Gastrocnemius medialis (tissue), 4 donors: ENCODE data around the gene CTSH. TPM values are rescaled to one million over a fixed set of nuclear protein-coding genes. Genes with fewer than 3 reads are reported as not detected.
A peak's percentile ranks its signal among the peaks of the same experiment; 100 is the strongest.
"Not testable (repeated sequence)": the region's sequence is repeated elsewhere in the genome, so short reads cannot be mapped to it uniquely, and the experiment has no call there.

Source experiments
- ATAC-seq, 2 donors: fragments of 150-250 bp; one replicate each; pipeline ENCODE4 v1.9.1; 2016
- DNase-seq, 2 donors: peaks; one replicate each; pipeline ENCODE4 v3.0.0-alpha.2; 2019
- H3K27ac ChIP-seq, 4 donors: fragments of 200-600 bp; sonication (generic); 1 replicate in 1 of 4; 2 replicates in 3 of 4; pipeline ENCODE4 v1.5.1; 2016 to 2018; ENCODE audit warnings: mild to moderate bottlenecking in 2 of 4, moderate library complexity in 1 of 4
- H3K27me3 ChIP-seq, 3 donors: fragments of 200-600 bp; sonication (generic) in 2 of 3; 1 replicate in 1 of 3; 2 replicates in 2 of 3; pipeline versions ENCODE4 v1.5.1 to v1.6.0; 2016 to 2019; ENCODE audit warnings: mild to moderate bottlenecking in 1 of 3, moderate library complexity in 1 of 3
- H3K36me3 ChIP-seq, 2 donors: fragments of 200-600 bp; sonication (generic) in 1 of 2; one replicate each; pipeline ENCODE4 v1.5.1; 2017 to 2018
- H3K4me1 ChIP-seq, 2 donors: fragments of 200-600 bp; sonication (generic) in 1 of 2; one replicate each; pipeline ENCODE4 v1.5.1; 2016 to 2017; ENCODE audit warnings: mild to moderate bottlenecking in 2 of 2
- H3K4me3 ChIP-seq, 4 donors: fragments of 200-600 bp; sonication (generic) in 3 of 4; 1 replicate in 1 of 4; 2 replicates in 3 of 4; pipeline ENCODE4 v1.5.1; 2016 to 2019; ENCODE audit warnings: mild to moderate bottlenecking in 2 of 4
- H3K9me3 ChIP-seq, 3 donors: fragments of 200-600 bp; sonication (generic) in 2 of 3; 1 replicate in 1 of 3; 2 replicates in 2 of 3; pipeline ENCODE4 v1.5.1; 2016 to 2019
- CTCF ChIP-seq, 5 experiments: fragments of 450-650 bp in 3 of 5; fragments of 200-600 bp in 2 of 5; sonication (generic) in 2 of 5; IDR thresholded peaks in 4 of 5; conservative IDR thresholded peaks in 1 of 5; 1 replicate in 4 of 5; 2 replicates in 1 of 5; pipeline ENCODE4 v1.5.1; 2016 to 2019; ENCODE audit warnings: antibody characterized with exemption in 5 of 5, mild to moderate bottlenecking in 3 of 5, moderate library complexity in 3 of 5
- POLR2A ChIP-seq, 2 donors: fragments of 450-650 bp; IDR thresholded peaks; one replicate each; pipeline ENCODE4 v1.6.1; 2017; ENCODE audit warnings: antibody characterized with exemption in 2 of 2, mild to moderate bottlenecking in 2 of 2, moderate library complexity in 2 of 2
- in situ Hi-C, 4 donors: fragments of 200-750 bp; cut with MboI; loops; one replicate each; pipeline versions ENCODE4 v1.15.0 to v1.8.0; 2017; ENCODE audit warnings: low sequenced_read_pairs in 4 of 4
- intact Hi-C: fragments of 100-400 bp; cut with DNase I; formaldehyde crosslinking; loops from one replicate; pipeline ENCODE4 v1.15.1; 2023; ENCODE audit warnings: low total_unique reads
- total RNA-seq, 4 donors: library from RNA; depleted of rRNA; stranded (reverse); fragments of >200 nt; gene quantifications; one replicate each; pipeline versions ENCODE4 v1.1.0 to v1.2.3, GENCODE V29; 2016

The CTSH gene
- total RNA-seq, 4 donors from 2014 or later = 27.4 to 42.1 (median 29.4) TPM

GRCh38 chr15:78872155-78872971 is 72.5 kb downstream of the CTSH start, which contains the start of gene MORF4L1:
TSS of gene MORF4L1 (plus strand) at chr15:78872890. CDS start at chr15:78873018, 128 bp downstream.
- H3K27me3 ChIP-seq = no peaks in the 10 kb centered on the region
- H3K4me3 ChIP-seq = peak within 1 kb of the TSS; percentile 84 to 100 (median 96)
- H3K27ac ChIP-seq = peak within 1 kb of the TSS; percentile 94 to 100 (median 99)
- in situ Hi-C loops (no loop called here), intact Hi-C loops (loop anchor here (1.0 to 5.0 kb wide), 3 partner anchors 12 to 1280 kb away; partner anchors contain the start of gene FAH)
- H3K4me1 ChIP-seq = peaks cover 30 to 31% of the 10 kb centered on the region in 2 donors
- no peaks in the 10 kb centered on the region for H3K9me3 ChIP-seq
- TF ChIP-seq CTCF (IDR thresholded peaks at IDR 0.05 in 4 of 5, conservative IDR thresholded peaks at IDR 0.05 in 1 of 5) (no peak), POLR2A (IDR thresholded peaks at IDR 0.05) (no peak)
- no peaks in the 10 kb centered on the region for H3K36me3 ChIP-seq
- ATAC-seq = peak; percentile 86 to 88
- DNase-seq = peak; percentile 93 to 97

- Histone ChIP-seq H3K4me1 (peaks cover 23 to 24% of the 10 kb centered on the region in 2 donors), H3K4me3 (peak overlapping the region in 1 of 4 donors; percentile 96), H3K27ac (peak overlapping the region in 3 of 4 donors; percentile 99 to 100 (median 99))
- H3K9me3 ChIP-seq, in situ Hi-C loops, DNase-seq, H3K27me3 ChIP-seq, H3K36me3 ChIP-seq, ATAC-seq: not testable (repeated sequence)
- intact Hi-C loops = loop anchor here (1.0 to 5.0 kb wide), 3 partner anchors 11 to 1281 kb away; partner anchors contain the start of gene FAH
Measured at GRCh38 chr15:78871483-78872127, 73.2 kb downstream of the CTSH start.

Other genes with a start within 250 kb of the CTSH start
- gene ADAMTS7, start 133.6 kb downstream of the CTSH start, total RNA-seq = 1 to 10 TPM in 1 of 4 donors, under 1 TPM in 3; 0.42 to 1.1 (median 0.76) TPM
- 100 to 1,000 TPM; 279 to 372 (median 286) TPM for gene MORF4L1, start 72.2 kb downstream of the CTSH start, total RNA-seq
- not detected for gene RASGRF1, start 145.7 kb upstream of the CTSH start, total RNA-seq